HS-27A (cell line): ENCODE data around the gene BAG5.
A peak's percentile ranks its signal among the peaks of the same experiment; 100 is the strongest.

Experiments
- DNase-seq: peaks from one replicate; pipeline ENCODE4 v3.0.0-alpha.2; 2012; ENCODE audit warnings: low read depth, missing footprints

The BAG5 gene

DNA sequence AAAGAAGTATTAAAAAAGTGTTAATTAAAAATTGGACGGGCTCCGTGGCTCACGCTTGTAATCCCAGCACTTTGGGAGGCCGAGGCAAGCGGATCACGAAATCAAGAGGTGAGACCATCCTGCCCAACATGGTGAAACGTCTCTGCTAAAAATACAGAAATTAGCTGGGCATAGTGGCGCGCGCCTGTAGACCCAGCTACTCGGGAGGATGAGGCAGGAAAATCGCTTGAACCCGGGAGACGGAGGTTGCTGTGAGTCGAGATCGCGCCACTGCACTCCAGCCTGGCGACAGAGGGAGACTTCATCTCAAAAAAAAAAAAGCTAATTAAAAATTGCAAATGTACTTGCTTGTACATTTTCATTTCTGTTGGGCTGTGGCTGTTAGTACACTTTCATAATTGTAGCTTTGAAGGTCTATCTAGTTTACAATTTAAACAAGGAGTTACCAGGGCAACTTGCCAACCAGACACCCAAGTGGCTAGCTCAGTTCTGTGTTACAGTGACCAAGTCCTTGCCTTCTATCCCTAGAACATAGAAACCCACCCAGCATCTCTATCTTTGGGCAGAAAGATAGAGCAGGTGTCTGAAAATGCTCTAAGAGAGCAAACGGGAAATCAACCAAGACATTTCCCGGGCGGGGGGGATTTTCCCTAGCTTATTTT is 1.5 kb upstream of the BAG5 start:
- no peak for DNase-seq

DNA sequence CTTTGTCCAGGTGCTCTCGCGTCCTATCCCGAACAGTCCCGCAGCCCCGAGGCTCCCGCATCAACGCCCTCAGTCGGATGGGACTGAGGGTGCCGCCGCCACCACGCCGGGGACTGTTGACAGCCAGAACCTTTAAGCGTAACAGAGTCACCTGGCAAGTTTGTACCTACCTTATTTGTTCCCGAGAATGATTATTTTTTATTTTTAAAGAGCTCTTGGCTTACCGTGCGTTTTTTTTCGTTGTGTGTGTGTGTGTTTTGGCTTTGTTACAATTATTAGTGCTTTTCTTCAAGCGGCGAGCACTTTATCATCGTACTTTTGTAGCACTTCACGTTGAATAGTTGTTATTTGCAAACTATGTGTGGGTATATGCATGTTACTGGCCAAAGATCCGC is 766 bp upstream of the BAG5 start:
- DNase-seq: no peak

DNA sequence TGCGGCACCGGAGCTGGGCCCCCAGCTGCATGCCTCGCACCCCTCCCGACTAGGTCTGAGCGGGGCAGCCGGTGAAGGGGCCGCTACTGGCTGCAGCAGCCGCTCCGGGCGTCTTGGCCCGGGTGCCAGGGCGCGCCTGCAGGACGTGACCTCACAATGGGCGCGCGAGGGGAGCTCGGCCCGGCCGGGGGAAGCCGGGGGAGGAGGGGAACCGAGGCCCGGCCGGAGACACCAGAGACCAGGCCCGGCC is 353 bp downstream of the BAG5 start:
- DNase-seq: no peak

DNA sequence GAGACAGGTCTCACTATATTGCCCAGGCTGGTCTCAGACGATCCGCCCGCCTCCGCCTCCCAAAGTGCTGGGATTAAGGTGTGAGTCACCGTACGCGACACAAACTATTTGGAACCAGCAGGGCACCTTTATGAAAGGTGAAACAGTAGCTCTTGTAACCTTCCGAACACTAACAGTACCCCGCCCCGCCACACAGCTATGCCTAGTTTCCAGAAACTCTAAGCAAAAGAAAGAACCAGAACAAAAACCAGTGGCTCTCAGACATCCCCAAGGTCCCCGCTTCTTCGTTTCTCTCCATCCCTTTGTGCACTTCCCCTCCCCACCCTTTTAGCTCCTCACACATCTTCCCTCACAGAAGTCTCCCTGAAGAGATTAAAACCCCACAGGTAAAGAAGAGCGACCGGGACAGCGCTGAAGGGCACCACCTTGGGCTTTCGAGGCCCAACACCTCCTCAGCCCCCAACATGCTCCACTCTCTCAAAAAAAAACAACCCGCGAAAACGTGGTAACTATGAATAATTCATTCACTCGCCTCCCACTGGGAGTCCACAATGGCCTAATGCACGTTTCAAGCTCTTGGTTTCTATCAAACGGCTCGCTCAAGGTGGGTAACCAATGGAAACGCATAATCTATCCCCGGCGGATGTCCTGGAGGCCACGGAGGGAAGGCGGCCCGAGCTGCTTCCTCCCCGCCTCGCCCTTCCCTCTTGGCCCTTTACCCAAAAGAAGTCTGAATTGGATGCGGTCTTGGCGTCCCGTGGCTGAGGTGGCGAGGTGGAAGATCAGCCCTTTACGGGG is 877 bp downstream of the BAG5 start:
- DNase-seq: no peak

DNA sequence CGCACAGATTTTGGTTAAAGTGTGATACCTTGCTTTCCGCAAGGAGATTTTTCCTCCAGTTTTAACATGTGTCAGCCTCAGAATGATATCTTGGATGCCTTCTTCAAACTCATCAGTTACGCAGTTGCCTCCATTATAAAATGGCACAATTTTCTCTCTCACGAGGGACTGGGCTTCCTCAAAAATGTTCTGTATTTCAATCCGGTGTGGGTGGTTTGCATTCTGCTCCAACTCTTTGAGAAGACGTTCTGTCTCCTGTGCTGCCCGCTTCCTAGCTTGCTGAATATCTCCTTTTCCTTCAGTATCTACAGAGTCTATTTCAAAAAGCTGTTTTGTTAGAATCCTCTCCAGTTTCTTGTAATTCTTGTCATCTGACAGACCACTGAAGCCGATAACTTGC is 1.8 kb downstream of the BAG5 start:
- DNase-seq: no peak

DNA sequence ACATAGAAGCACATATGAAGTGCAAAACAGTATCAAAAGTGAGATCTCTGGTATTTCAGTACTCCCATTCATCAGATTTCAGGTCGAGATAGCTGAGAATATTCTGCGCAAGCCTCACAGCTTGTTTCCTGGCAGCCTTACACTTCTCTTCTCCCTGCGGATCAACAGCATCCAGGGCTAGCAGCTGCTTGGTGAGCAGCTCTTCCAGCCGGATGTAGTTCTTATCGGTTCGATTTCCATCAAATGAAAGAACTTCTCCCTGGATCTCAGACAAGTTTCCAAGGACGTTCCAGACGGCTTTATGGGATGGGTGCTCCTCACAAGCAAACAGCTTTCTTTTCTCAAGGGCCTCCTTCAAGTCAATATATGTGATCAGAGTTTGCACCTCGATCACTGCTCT is 2.7 kb downstream of the BAG5 start:
- DNase-seq: no peak

DNA sequence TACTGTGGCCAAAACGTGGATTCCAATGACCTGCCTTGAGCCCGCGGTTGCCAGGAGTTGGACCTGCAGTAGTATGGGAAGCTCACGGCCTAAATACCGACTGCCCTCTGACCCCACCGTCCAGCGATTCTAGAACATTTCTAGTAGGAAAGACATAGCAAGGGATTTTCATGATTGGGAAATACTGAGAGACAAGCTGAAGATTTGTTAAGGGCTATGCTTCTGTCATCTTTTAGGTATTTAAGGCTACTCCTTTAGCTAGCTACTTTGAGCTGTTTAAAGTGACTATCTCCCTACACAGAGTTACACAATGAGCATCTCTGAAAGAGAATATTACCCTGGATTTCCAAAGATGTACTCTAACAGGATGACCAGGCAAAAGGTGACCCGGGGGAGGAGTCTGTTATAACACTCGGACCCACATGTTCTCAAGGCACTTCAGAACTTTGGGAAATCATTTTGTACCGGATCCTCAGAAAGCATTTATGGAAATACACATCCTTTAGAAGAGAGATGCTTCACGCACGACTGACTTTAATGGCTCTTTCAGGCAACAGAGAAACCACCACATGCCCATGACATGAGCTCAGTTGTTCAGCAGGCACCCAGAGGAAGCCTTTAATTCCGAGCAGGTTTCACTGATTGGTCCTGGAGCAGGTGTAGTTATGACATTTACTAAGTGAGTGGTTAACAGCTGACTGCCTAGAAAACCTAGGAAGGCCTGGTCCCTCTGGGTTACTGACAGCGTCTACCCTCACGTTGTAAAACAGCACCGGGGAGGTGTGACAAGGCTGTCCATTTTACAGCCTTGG is 4.2 kb downstream of the BAG5 start:
- DNase-seq: no peak

DNA sequence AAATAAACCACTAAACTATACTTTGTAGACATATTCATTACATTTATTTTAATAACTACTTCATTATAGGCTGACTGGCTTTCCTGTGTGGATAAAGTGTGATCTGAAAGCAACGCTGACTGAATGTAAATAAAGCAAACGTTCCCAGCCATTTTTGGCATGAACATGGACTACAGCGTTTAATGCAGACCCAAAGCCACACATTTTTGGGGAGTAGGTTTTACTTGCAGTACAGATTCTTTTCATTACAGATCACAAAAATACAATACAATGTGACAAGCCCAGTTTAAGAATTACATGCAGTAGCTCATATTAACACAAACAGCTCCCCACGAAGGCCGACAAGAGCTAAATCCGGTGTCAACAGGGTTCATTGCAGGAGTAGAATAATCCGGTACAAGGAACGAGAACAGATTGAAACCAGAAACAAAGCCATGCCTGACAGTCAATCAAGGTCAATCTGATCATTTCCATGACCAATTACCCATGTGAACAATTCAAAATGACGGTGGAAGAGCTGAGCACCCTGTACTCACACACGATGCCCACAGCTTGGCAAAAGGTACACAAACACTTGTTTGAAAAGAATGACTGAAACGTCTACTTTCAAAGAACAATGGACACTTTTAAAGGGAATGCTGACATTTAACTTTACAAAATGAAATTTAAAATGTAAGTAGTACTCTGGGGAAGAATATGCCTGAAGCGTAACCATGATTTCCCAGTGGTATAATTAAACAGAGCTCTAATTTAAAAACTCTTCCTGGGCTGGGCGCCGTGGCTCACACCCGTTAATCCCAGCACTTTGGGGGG is 5.3 kb downstream of the BAG5 start:
- no peak for DNase-seq

DNA sequence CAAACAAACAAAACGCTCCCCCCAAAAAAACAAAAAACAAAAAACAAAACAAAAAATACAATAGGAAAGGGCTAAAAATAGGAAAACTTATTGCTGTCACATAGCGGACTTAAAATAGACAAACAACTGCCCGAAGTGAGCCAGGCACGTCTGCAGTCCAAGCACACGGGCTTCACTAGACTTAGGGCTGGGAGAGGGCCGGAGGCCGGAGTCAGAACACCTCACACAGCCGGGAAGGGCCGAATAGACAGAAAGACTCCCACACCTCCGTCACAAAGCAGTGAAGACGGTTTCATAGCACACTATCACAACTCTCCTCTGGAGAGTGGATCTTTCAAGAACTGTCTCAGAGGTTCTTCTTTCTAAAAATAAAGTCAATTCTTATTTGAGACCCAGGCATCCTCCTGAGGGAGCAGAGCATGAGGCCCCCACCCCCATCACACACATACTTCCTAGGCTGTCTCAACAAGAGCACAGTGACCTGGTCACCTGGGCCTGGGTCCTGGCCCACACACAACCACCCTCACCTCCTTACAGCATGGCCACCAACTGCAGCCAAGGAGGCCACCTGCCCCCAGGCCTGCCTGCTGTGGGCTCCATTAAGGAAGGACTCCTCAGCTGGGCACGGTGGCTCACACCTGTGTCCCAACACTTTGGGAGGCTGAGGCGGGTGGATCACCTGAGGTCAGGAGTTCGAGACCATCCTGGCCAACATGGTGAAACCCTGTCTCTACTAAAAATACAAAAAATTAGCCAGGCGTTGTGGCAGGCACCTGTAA is 6.7 kb downstream of the BAG5 start:
- DNase-seq: no peak

DNA sequence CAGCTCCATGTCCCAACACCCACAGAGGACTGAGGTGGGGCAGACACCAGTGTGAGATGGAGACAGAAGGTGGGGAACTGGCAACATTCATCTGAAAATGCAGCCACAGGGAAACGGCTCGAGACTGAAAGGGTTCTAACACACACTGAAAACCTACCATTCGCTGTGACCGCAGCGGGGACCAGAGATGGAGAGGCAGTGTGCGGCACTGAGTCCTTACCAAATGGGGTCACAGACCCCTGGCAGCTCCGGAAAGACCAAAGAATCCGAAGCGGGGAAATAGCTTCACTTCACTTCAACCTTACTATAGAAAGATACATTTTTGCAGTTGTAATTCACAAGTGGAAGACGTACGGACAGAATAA is 9.6 kb downstream of the BAG5 start:
- no peak for DNase-seq

DNA sequence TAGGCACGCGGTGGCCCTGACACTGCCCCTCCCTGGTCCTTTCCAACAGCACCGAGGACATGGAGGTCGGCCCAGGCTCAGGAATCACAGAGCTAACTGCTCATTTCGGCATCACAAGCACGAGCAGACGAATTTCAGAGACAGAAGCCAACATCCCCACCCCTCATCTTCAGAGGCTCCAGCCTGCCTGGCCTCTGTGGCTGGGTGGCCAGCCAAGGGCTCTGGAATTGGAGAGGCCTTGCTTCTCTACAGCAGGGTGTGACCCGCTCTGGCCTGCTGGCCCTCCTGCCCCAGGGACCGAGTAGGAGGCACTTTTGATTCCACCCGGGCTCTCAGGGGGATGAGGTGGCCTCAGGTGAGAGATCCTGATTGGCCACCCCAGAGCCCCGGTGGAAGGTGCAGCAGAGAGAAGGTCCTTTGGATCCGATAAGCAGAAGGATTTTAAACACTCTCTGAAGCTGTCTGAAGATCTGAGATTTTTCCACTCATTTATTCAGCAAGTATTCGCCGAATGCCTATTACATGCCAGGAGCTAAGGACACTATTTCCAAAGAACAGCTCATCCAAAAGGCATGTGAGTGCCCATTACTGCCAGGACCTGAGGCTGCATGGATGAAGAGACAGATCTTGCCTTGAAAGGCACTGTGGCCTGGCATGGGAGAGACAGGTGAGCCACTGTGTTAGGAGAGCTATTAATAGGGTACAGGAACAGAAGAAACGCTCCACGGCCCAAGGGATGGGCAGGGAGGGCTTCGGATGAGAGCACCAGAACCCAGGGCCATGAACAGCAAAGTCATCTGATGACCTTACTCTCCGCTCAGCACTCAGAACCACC is 10.2 kb downstream of the BAG5 start:
- peak; percentile 64 for DNase-seq

DNA sequence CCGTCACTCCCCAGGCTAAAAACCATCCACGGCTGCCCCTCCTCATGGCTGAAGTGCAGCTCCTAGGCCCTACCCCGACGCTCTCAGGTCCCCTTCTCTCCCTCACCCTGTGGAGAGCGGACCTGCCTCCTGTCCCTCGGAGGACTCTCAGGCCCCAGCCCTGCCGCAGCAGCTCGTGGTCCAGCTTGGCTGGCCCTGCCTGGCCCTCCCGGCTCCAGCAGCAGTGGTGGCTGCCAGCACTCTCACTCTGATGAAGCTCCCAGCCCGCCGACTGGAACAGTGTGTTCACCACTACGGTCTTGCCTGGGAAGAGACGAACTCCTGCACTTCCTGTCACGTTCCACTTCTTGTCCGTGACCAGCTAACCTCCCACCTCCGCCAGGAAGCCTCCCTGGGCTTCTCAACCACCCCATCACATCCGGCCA is 11.1 kb downstream of the BAG5 start:
- DNase-seq: no peak

DNA sequence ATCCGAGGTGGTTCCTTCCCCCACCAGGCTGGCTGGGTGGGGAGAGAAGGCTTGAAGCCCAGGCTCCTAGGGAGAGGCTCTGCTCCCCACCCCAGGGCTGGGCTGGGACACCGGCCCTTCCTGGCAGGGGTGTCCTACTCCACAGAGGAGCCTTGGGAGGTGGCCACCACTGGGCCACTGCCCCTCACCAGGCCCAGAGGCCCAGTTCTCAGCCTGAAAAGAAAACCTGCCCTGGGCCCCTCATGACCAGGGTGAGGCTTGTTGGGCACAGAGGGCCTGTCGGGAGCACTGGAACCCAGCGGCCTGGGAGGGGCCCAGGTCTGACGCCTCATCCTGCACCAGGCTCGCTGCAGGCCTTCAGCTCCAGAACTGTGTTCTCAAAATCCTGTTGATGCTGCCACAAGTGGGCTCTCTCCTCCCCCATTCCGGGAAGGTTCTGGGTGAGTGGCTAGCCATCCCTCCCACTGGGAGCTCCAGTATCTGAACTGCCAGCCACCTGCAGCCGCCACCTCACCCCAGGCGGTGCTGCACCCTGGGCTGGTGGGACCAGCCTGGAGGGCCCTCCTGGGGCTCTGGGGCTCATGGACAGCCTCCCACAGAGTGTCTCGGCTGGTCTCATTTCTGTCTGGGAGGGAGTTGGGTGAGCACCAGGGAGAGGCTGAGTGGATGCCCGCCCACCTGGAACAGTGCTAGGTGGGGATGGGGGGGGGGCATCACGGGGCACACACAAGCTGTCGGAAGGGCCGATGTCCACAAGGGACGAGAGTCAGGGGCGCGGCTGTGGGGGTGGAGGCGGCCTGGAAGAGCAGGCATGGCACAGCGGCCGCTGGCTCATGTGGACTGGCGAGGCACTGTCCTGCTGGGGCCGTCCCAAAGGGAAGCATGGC is 11.8 kb downstream of the BAG5 start:
- no peak for DNase-seq

DNA sequence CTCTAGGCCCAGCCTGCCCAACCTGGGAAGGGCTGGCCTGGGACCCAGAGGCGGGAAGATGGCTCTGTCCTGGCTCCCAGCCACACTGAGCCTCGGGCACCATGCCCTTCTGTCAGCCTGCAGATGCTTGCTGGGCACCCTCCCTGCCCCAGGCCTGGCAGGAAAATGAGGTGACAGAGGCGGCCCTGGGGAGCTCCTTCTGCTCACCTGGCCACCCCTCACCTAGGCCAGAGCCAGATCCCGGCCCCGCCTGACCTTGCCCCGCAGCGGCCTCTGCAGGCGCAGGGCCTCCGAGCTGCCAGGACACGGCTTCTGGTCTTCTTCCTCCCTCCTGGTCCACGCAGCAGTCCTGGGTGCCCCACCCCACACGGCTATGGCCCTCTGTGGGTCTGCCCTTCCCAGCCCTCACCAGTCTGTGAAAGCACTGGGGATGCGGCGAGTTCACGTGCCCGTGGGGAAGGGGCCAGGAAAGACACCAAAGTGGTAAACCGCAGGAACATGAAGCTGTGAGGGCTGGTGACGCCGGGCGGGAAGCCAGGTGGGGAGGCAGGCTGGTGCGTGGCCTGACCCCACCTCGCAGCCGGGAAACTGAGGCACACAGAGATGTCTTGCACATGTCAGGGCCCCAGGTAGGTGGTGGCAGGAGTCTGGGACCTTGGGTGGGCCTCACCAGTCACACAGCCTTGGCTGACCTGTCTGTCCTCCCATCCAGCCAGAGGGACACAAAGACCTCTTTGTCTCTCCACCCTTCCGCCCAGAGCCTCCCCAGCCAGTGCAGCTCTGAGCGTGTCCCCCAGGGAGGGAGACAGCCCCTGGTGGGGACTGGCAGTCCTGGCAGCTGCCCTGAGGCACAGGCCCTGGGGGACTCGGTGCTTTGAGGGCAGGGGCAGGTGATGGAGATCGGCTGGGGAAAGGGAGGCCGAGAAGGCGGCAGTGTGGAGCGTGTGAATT is 12.8 kb downstream of the BAG5 start:
- no peak for DNase-seq

DNA sequence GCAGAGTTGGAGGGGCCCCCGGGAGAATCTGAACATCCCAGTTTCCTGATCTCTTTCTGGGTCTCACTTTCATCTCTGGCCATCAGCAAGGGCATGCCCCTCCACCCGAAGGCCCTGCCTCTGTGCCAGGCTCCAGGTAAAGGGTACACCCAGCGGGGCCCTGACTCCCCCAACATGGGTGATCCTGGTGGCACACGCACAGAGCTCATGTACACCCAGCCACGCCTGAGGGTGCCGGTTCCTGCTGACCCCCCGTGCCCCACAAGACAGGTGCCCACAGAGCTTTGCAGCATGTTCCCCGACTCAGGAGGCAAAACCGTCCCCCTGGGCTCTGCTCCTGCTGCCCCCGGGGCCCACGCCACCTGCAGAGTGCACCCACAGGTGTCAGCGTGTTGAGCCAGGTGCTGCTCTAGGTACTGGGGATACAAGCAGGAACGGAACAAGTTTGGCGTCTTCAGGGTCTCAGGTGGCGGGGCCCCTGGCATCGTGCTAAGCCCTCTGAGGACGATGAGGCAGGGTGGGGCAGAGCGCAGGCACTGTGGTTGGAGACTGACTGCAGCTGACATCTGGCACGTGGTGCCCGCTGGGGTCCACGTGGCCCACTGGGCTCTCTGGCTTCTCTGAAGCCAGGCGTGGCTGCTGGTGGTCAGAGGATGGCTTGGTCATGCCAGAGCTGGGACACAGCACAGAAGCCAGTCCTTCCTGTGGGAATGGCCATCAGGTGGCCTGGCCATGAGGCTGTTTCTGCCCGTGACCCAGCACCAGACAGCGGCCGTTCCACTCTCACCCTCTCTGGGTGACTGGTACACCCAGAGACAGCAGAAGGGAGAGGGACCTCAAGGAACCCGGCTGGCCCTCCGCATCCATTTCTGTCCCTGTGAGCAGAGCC is 13.8 kb downstream of the BAG5 start:
- DNase-seq: no peak

DNA sequence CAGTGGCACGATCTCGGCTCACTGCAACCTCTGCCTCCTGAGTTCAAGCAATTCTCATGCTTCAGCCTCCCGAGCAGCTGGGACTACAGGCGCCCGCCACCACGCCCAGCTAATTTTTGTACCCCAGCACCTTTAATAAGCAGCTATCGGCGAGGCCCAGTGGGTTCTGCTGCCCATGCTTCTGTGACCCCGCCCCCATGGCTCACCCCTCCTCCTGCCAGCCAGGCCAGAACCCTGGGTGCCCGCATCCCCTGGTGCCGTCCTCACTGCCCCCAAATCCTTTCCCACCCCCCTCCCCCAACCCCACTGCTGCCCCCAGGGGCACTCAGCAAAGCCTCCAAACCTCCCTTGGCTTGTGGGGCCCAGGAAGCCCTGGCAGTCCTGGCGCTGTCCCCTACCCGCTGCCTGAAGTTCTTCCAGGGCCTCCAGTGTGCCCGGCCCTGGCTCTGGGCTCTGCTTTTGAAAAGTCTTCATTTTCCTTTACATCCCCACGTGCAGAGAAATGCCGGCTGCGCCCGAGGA is 14.5 kb downstream of the BAG5 start:
- DNase-seq: no peak

DNA sequence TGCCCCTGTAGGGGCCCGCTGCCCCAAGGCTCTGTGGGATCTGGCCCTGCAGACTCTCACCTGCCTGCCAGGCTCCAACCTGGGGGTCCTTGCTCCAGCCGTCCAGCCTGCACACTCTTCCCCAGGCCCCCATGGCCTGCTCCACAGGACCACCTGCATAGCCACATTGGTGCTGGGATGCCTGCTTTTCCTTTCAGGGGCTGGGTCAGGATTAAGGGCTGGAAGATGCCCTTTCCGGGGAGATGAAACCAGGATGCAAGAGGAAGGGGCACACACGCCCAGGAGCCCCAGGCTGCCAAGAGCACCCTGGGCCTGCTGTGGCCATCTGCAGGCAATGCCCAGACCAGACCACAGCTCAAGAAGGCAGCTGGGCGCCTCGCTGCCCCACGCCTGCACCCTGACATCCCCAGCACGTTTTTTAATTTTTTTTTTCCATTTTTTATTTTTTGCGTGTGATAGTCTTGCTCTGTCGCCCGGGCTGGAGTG is 15.0 kb downstream of the BAG5 start:
- DNase-seq: no peak
